ENCODE data around the gene NEK11. TPM values are rescaled to one million over a fixed set of nuclear protein-coding genes. Genes with fewer than 3 reads are reported as not detected.

NEK11 gene
- total RNA-seq, 1 donor from 2014 or later: 1.1 TPM

GRCh38 chr3:131250466-131250865 is 223.8 kb downstream of the NEK11 start:
- H3K27me3 Mint-ChIP-seq (ENCODE audit: low read depth): peaks cover 10% of the 10 kb centered on the region
- no peak overlapping the region for H3K4me3 Mint-ChIP-seq (ENCODE audit: low read depth)
- H3K4me1 Mint-ChIP-seq (ENCODE audit: low read depth): no peaks in the 10 kb centered on the region
- H3K27ac Mint-ChIP-seq: no peak overlapping the region
- DNase-seq (ENCODE audit: low spot score): no peak
- H3K36me3 Mint-ChIP-seq (ENCODE audit: low read depth): no peaks in the 10 kb centered on the region
- peaks cover 5% of the 10 kb centered on the region for H3K9me3 Mint-ChIP-seq
- intact Hi-C loops (cut with micrococcal nuclease): no loop called here

- no peak for DNase-seq (ENCODE audit: low spot score)
- H3K36me3 Mint-ChIP-seq (ENCODE audit: low read depth): no peaks in the 10 kb centered on the region
- H3K27ac Mint-ChIP-seq: no peak overlapping the region
- intact Hi-C loops (cut with micrococcal nuclease): no loop called here
- H3K4me3 Mint-ChIP-seq (ENCODE audit: low read depth): no peak overlapping the region
- H3K4me1 Mint-ChIP-seq (ENCODE audit: low read depth): no peaks in the 10 kb centered on the region
- H3K27me3 Mint-ChIP-seq (ENCODE audit: low read depth): no peaks in the 10 kb centered on the region
- peaks cover 7% of the 10 kb centered on the region for H3K9me3 Mint-ChIP-seq
Measured at GRCh38 chr3:131260525-131260924, 233.8 kb downstream of the NEK11 start.

- no peaks in the 10 kb centered on the region for H3K4me1 Mint-ChIP-seq (ENCODE audit: low read depth)
- no peaks in the 10 kb centered on the region for H3K27me3 Mint-ChIP-seq (ENCODE audit: low read depth)
- no peak overlapping the region for H3K4me3 Mint-ChIP-seq (ENCODE audit: low read depth)
- no peak overlapping the region for H3K27ac Mint-ChIP-seq
- H3K9me3 Mint-ChIP-seq: peaks cover 9% of the 10 kb centered on the region
- no peaks in the 10 kb centered on the region for H3K36me3 Mint-ChIP-seq (ENCODE audit: low read depth)
- no peak for DNase-seq (ENCODE audit: low spot score)
- intact Hi-C loops (cut with micrococcal nuclease): no loop called here
Measured at GRCh38 chr3:131261104-131261503, 234.4 kb downstream of the NEK11 start.

- peaks cover 4% of the 10 kb centered on the region for H3K27me3 Mint-ChIP-seq (ENCODE audit: low read depth)
- H3K27ac Mint-ChIP-seq: no peak overlapping the region
- intact Hi-C loops (cut with micrococcal nuclease): no loop called here
Measured at GRCh38 chr3:131275556-131275955, 248.9 kb downstream of the NEK11 start.

GRCh38 chr3:131277836-131278497 is 251.3 kb downstream of the NEK11 start:
- Mint-ChIP-seq H3K4me1 (ENCODE audit: low read depth) (no peaks in the 10 kb centered on the region), H3K27me3 (ENCODE audit: low read depth) (peaks cover 4% of the 10 kb centered on the region), H3K27ac (no peak overlapping the region), H3K9me3 (no peaks in the 10 kb centered on the region), H3K36me3 (ENCODE audit: low read depth) (no peaks in the 10 kb centered on the region), H3K4me3 (ENCODE audit: low read depth) (no peak overlapping the region)
- DNase-seq (ENCODE audit: low spot score): no peak
- intact Hi-C loops (cut with micrococcal nuclease): no loop called here

More at GRCh38 chr3:131275556-131275955, 248.9 kb downstream of the NEK11 start:
- DNase-seq (ENCODE audit: low spot score): no peak
- Mint-ChIP-seq H3K9me3 (no peaks in the 10 kb centered on the region), H3K36me3 (ENCODE audit: low read depth) (no peaks in the 10 kb centered on the region), H3K4me1 (ENCODE audit: low read depth) (no peaks in the 10 kb centered on the region), H3K4me3 (ENCODE audit: low read depth) (no peak overlapping the region)

- H3K4me3 Mint-ChIP-seq (ENCODE audit: low read depth): no peak overlapping the region
- H3K36me3 Mint-ChIP-seq (ENCODE audit: low read depth): no peaks in the 10 kb centered on the region
- intact Hi-C loops (cut with micrococcal nuclease): no loop called here
- H3K4me1 Mint-ChIP-seq (ENCODE audit: low read depth): no peaks in the 10 kb centered on the region
- peaks cover 4% of the 10 kb centered on the region for H3K27me3 Mint-ChIP-seq (ENCODE audit: low read depth)
- H3K27ac Mint-ChIP-seq: no peak overlapping the region
- no peaks in the 10 kb centered on the region for H3K9me3 Mint-ChIP-seq
- DNase-seq (ENCODE audit: low spot score): no peak
Measured at GRCh38 chr3:131279577-131279976, 252.9 kb downstream of the NEK11 start.

- no peak for DNase-seq (ENCODE audit: low spot score)
Measured at GRCh38 chr3:131282379-131282778, 255.7 kb downstream of the NEK11 start.

GRCh38 chr3:131282967-131283366 is 256.3 kb downstream of the NEK11 start:
- Mint-ChIP-seq H3K4me1 (ENCODE audit: low read depth) (no peaks in the 10 kb centered on the region), H3K9me3 (no peaks in the 10 kb centered on the region), H3K36me3 (ENCODE audit: low read depth) (no peaks in the 10 kb centered on the region), H3K27me3 (ENCODE audit: low read depth) (peaks cover 2% of the 10 kb centered on the region), H3K27ac (no peak overlapping the region), H3K4me3 (ENCODE audit: low read depth) (no peak overlapping the region)
- intact Hi-C loops (cut with micrococcal nuclease): no loop called here
- no peak for DNase-seq (ENCODE audit: low spot score)

More at GRCh38 chr3:131282379-131282778, 255.7 kb downstream of the NEK11 start:
- no peak overlapping the region for H3K27ac Mint-ChIP-seq
- no peaks in the 10 kb centered on the region for H3K4me1 Mint-ChIP-seq (ENCODE audit: low read depth)
- H3K27me3 Mint-ChIP-seq (ENCODE audit: low read depth): peaks cover 2% of the 10 kb centered on the region
- intact Hi-C loops (cut with micrococcal nuclease): no loop called here
- no peak overlapping the region for H3K4me3 Mint-ChIP-seq (ENCODE audit: low read depth)
- no peaks in the 10 kb centered on the region for H3K9me3 Mint-ChIP-seq
- H3K36me3 Mint-ChIP-seq (ENCODE audit: low read depth): no peaks in the 10 kb centered on the region

GRCh38 chr3:131283862-131284261 is 257.2 kb downstream of the NEK11 start:
- no peaks in the 10 kb centered on the region for H3K9me3 Mint-ChIP-seq
- intact Hi-C loops (cut with micrococcal nuclease): no loop called here
- H3K36me3 Mint-ChIP-seq (ENCODE audit: low read depth): no peaks in the 10 kb centered on the region
- H3K27me3 Mint-ChIP-seq (ENCODE audit: low read depth): peaks cover 2% of the 10 kb centered on the region
- DNase-seq (ENCODE audit: low spot score): no peak
- no peaks in the 10 kb centered on the region for H3K4me1 Mint-ChIP-seq (ENCODE audit: low read depth)
- no peak overlapping the region for H3K27ac Mint-ChIP-seq
- H3K4me3 Mint-ChIP-seq (ENCODE audit: low read depth): no peak overlapping the region

GRCh38 chr3:131284302-131284701 is 257.6 kb downstream of the NEK11 start:
- no peak overlapping the region for H3K4me3 Mint-ChIP-seq (ENCODE audit: low read depth)
- no peaks in the 10 kb centered on the region for H3K9me3 Mint-ChIP-seq
- intact Hi-C loops (cut with micrococcal nuclease): no loop called here
- no peaks in the 10 kb centered on the region for H3K4me1 Mint-ChIP-seq (ENCODE audit: low read depth)
- H3K27me3 Mint-ChIP-seq (ENCODE audit: low read depth): peaks cover 2% of the 10 kb centered on the region
- DNase-seq (ENCODE audit: low spot score): no peak
- no peaks in the 10 kb centered on the region for H3K36me3 Mint-ChIP-seq (ENCODE audit: low read depth)
- H3K27ac Mint-ChIP-seq: no peak overlapping the region

GRCh38 chr3:131285456-131285855 is 258.8 kb downstream of the NEK11 start:
- Mint-ChIP-seq H3K36me3 (ENCODE audit: low read depth) (no peaks in the 10 kb centered on the region), H3K27ac (no peak overlapping the region), H3K4me1 (ENCODE audit: low read depth) (no peaks in the 10 kb centered on the region), H3K4me3 (ENCODE audit: low read depth) (no peak overlapping the region), H3K9me3 (no peaks in the 10 kb centered on the region), H3K27me3 (ENCODE audit: low read depth) (no peaks in the 10 kb centered on the region)
- intact Hi-C loops (cut with micrococcal nuclease): no loop called here
- no peak for DNase-seq (ENCODE audit: low spot score)

- Mint-ChIP-seq H3K9me3 (no peaks in the 10 kb centered on the region), H3K4me3 (ENCODE audit: low read depth) (no peak overlapping the region), H3K27me3 (ENCODE audit: low read depth) (peaks cover 6% of the 10 kb centered on the region), H3K27ac (no peak overlapping the region), H3K4me1 (ENCODE audit: low read depth) (no peaks in the 10 kb centered on the region), H3K36me3 (ENCODE audit: low read depth) (no peaks in the 10 kb centered on the region)
- no peak for DNase-seq (ENCODE audit: low spot score)
- intact Hi-C loops (cut with micrococcal nuclease): no loop called here
Measured at GRCh38 chr3:131299836-131300235, 273.2 kb downstream of the NEK11 start.

GRCh38 chr3:131303848-131304247 is 277.2 kb downstream of the NEK11 start:
- intact Hi-C loops (cut with micrococcal nuclease): no loop called here

GRCh38 chr3:131304890-131305289 is 278.2 kb downstream of the NEK11 start:
- DNase-seq (ENCODE audit: low spot score): no peak
- H3K36me3 Mint-ChIP-seq (ENCODE audit: low read depth): no peaks in the 10 kb centered on the region
- peaks cover 9% of the 10 kb centered on the region for H3K27me3 Mint-ChIP-seq (ENCODE audit: low read depth)
- H3K9me3 Mint-ChIP-seq: no peaks in the 10 kb centered on the region
- intact Hi-C loops (cut with micrococcal nuclease): no loop called here
- H3K27ac Mint-ChIP-seq: no peak overlapping the region
- H3K4me3 Mint-ChIP-seq (ENCODE audit: low read depth): no peak overlapping the region
- H3K4me1 Mint-ChIP-seq (ENCODE audit: low read depth): no peaks in the 10 kb centered on the region

More at GRCh38 chr3:131303848-131304247, 277.2 kb downstream of the NEK11 start:
- Mint-ChIP-seq H3K36me3 (ENCODE audit: low read depth) (no peaks in the 10 kb centered on the region), H3K4me3 (ENCODE audit: low read depth) (no peak overlapping the region), H3K27ac (no peak overlapping the region), H3K4me1 (ENCODE audit: low read depth) (no peaks in the 10 kb centered on the region), H3K9me3 (no peaks in the 10 kb centered on the region), H3K27me3 (ENCODE audit: low read depth) (peaks cover 6% of the 10 kb centered on the region)
- no peak for DNase-seq (ENCODE audit: low spot score)
